Gastroesophageal sphincter (tissue), 4 donors: Measurements from ENCODE around the gene KCNAB1. TPM values are rescaled to one million over a fixed set of nuclear protein-coding genes. Genes with fewer than 3 reads are reported as not detected.
A peak's percentile ranks its signal among the peaks of the same experiment; 100 is the strongest.

ENCODE experiments used
- ATAC-seq: fragments of 150-250 bp; one replicate; pipeline ENCODE4 v1.9.1; 2016; ENCODE audit warnings: mild to moderate bottlenecking, moderate library complexity
- H3K27ac ChIP-seq, 4 donors: fragments of 200-600 bp; sonication (generic) in 3 of 4; 1 replicate in 3 of 4; 2 replicates in 1 of 4; pipeline ENCODE4 v1.5.1; 2016 to 2019
- H3K27me3 ChIP-seq: fragments of 200-600 bp; sonication (generic); one replicate; pipeline ENCODE4 v1.5.1; 2019
- H3K36me3 ChIP-seq, 2 donors: fragments of 200-600 bp; sonication (generic); one replicate each; pipeline ENCODE4 v1.5.1; 2019; ENCODE audit warnings: control low read depth in 1 of 2
- H3K4me1 ChIP-seq, 3 donors: fragments of 200-600 bp; sonication (generic); 1 replicate in 2 of 3; 2 replicates in 1 of 3; pipeline ENCODE4 v1.5.1; 2016 to 2019; ENCODE audit warnings: control low read depth in 2 of 3
- H3K4me3 ChIP-seq, 2 donors: fragments of 200-600 bp; sonication (generic); one replicate each; pipeline ENCODE4 v1.5.1; 2019; ENCODE audit warnings: mild to moderate bottlenecking in 1 of 2, moderate library complexity in 1 of 2
- H3K9me3 ChIP-seq, 3 donors: fragments of 200-600 bp; sonication (generic); one replicate each; pipeline ENCODE4 v1.5.1; 2017 to 2019; ENCODE audit warnings: control low read depth in 2 of 3
- EP300 ChIP-seq: sonication (generic); formaldehyde crosslinking; IDR thresholded peaks from one replicate; pipeline ENCODE4 v1.6.1; 2017; ENCODE audit warnings: antibody characterized with exemption, mild to moderate bottlenecking
- POLR2A ChIP-seq, 2 donors: fragments of 450-650 bp; IDR thresholded peaks; one replicate each; pipeline ENCODE4 v1.6.1; 2017; ENCODE audit warnings: antibody characterized with exemption in 2 of 2, mild to moderate bottlenecking in 2 of 2, moderate library complexity in 1 of 2
- POLR2AphosphoS5 ChIP-seq: sonication (generic); formaldehyde crosslinking; IDR thresholded peaks from one replicate; pipeline ENCODE4 v1.6.1; 2017; ENCODE audit warnings: antibody characterized with exemption
- WGBS, 2 donors: methylation state at CpG; one replicate each; pipeline ENCODE4 v1.1.5; 2018; ENCODE audit warnings: low coverage in 1 of 2; 5-methylcytosine and 5-hydroxymethylcytosine counted together
- total RNA-seq, 4 donors: library from RNA; depleted of rRNA; stranded (reverse); fragments of >200 nt; gene quantifications; one replicate each; pipeline ENCODE4 v1.1.0, GENCODE V29; 2016
- TF ChIP-seq, protein P1 (sequence below), 4 experiments: fragments of 200-600 bp in 2 of 4; fragments of 450-650 bp in 2 of 4; sonication (generic) in 1 of 4; IDR thresholded peaks; one replicate each; pipeline ENCODE4 v1.5.1; 2017 to 2019; ENCODE audit warnings: antibody characterized with exemption in 4 of 4, mild to moderate bottlenecking in 2 of 4, moderate library complexity in 2 of 4

KCNAB1 gene
- total RNA-seq, 4 donors from 2014 or later: 0.31 to 6.3 (median 1.9) TPM

GRCh38 chr3:156522673-156523072 is 402.3 kb downstream of the KCNAB1 start:
- no peak overlapping the region for H3K27ac ChIP-seq
- no peak overlapping the region for H3K4me3 ChIP-seq
- TF ChIP-seq POLR2AphosphoS5: no peak
- no peak for TF ChIP-seq POLR2A (IDR thresholded peaks at IDR 0.05)
- TF ChIP-seq EP300: no peak
- TF ChIP-seq, protein P1, sequence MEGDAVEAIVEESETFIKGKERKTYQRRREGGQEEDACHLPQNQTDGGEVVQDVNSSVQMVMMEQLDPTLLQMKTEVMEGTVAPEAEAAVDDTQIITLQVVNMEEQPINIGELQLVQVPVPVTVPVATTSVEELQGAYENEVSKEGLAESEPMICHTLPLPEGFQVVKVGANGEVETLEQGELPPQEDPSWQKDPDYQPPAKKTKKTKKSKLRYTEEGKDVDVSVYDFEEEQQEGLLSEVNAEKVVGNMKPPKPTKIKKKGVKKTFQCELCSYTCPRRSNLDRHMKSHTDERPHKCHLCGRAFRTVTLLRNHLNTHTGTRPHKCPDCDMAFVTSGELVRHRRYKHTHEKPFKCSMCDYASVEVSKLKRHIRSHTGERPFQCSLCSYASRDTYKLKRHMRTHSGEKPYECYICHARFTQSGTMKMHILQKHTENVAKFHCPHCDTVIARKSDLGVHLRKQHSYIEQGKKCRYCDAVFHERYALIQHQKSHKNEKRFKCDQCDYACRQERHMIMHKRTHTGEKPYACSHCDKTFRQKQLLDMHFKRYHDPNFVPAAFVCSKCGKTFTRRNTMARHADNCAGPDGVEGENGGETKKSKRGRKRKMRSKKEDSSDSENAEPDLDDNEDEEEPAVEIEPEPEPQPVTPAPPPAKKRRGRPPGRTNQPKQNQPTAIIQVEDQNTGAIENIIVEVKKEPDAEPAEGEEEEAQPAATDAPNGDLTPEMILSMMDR (IDR thresholded peaks at IDR 0.05): no peak
- 88 to 96% methylated on average over 4 of the region's 4 CpGs for WGBS, 2 donors
- H3K9me3 ChIP-seq: no peaks in the 10 kb centered on the region
- peaks cover 0 to 6% (median 1%) of the 10 kb centered on the region in 3 donors for H3K4me1 ChIP-seq
- no peak for ATAC-seq
- H3K27me3 ChIP-seq: no peaks in the 10 kb centered on the region
- H3K36me3 ChIP-seq: peaks cover 0 to under 1% of the 10 kb centered on the region in 2 donors

GRCh38 chr3:156525808-156526207 is 405.4 kb downstream of the KCNAB1 start:
- 88 to 100% methylated on average over 1 of the region's 1 CpG for WGBS, 2 donors
- H3K4me1 ChIP-seq: no peaks in the 10 kb centered on the region
- ATAC-seq: no peak
- no peak overlapping the region for H3K4me3 ChIP-seq
- no peaks in the 10 kb centered on the region for H3K9me3 ChIP-seq
- TF ChIP-seq POLR2A (IDR thresholded peaks at IDR 0.05) (no peak), POLR2AphosphoS5 (no peak), EP300 (no peak)
- TF ChIP-seq, protein P1 (IDR thresholded peaks at IDR 0.05): no peak
- H3K27me3 ChIP-seq: no peaks in the 10 kb centered on the region
- H3K36me3 ChIP-seq: peaks cover 0 to 4% of the 10 kb centered on the region in 2 donors
- no peak overlapping the region for H3K27ac ChIP-seq

GRCh38 chr3:156527060-156527459 is 406.7 kb downstream of the KCNAB1 start:
- Histone ChIP-seq H3K4me3 (no peak overlapping the region), H3K9me3 (no peaks in the 10 kb centered on the region), H3K27ac (no peak overlapping the region), H3K27me3 (no peaks in the 10 kb centered on the region), H3K4me1 (peaks cover 0 to 3% (median 0%) of the 10 kb centered on the region in 3 donors), H3K36me3 (peaks cover 0 to 9% of the 10 kb centered on the region in 2 donors)
- ATAC-seq: no peak
- TF ChIP-seq EP300 (no peak), POLR2A (IDR thresholded peaks at IDR 0.05) (no peak), POLR2AphosphoS5 (no peak)
- TF ChIP-seq, protein P1 (IDR thresholded peaks at IDR 0.05): no peak
- WGBS, 2 donors: 88 to 100% methylated on average over 1 of the region's 1 CpG

- H3K4me1 ChIP-seq: peaks cover 11 to 42% (median 23%) of the 10 kb centered on the region in 3 donors
- no peaks in the 10 kb centered on the region for H3K27me3 ChIP-seq
- no peak for TF ChIP-seq POLR2A (IDR thresholded peaks at IDR 0.05)
- TF ChIP-seq, protein P1 (IDR thresholded peaks at IDR 0.05): no peak
- TF ChIP-seq POLR2AphosphoS5: no peak
- TF ChIP-seq EP300: no peak
- H3K4me3 ChIP-seq: no peak overlapping the region
- H3K27ac ChIP-seq: peak overlapping the region in 1 of 4 donors; percentile 92
- 77 to 83% methylated on average over 5 of the region's 5 CpGs for WGBS, 2 donors
- no peak for ATAC-seq
- peaks cover 0 to 9% of the 10 kb centered on the region in 2 donors for H3K36me3 ChIP-seq
- H3K9me3 ChIP-seq: no peaks in the 10 kb centered on the region
Measured at GRCh38 chr3:156530980-156531379, 410.6 kb downstream of the KCNAB1 start.

DNA sequence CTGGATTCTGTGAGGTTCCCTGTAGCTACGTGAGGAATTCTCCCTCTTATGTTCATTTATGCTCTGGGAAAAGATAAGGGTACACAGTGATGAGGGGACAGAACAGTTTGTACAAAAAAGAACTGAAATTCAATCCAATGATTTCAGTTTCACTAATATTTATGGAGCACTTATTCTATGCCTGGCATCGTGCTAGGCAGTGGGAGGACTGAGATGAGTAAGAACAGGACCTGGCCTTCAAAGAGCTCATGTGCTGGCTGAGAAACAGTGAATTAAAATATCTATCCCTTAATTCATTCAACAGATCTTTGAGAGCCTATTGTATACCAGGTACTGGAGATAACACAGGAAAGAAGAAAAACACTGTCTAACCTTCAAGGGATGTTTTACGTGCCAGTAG is 412.4 kb downstream of the KCNAB1 start:
- H3K36me3 ChIP-seq: peaks cover 0 to 11% of the 10 kb centered on the region in 2 donors
- TF ChIP-seq, protein P1 (IDR thresholded peaks at IDR 0.05): no peak
- TF ChIP-seq POLR2AphosphoS5 (no peak), EP300 (no peak), POLR2A (IDR thresholded peaks at IDR 0.05) (no peak)
- peak overlapping the region; percentile 48 to 92 (median 86) for H3K27ac ChIP-seq
- H3K9me3 ChIP-seq: no peaks in the 10 kb centered on the region
- 42 to 47% methylated on average over 3 of the region's 3 CpGs for WGBS, 2 donors
- H3K4me1 ChIP-seq: peaks cover 18 to 50% (median 24%) of the 10 kb centered on the region in 3 donors
- ATAC-seq: no peak
- no peaks in the 10 kb centered on the region for H3K27me3 ChIP-seq
- H3K4me3 ChIP-seq: no peak overlapping the region
